ENCODE data around the gene SETD7.
"Not testable (repeated sequence)": the region's sequence is repeated elsewhere in the genome, so short reads cannot be mapped to it uniquely, and the experiment has no call there.

GRCh38 chr4:139464512-139464911, 91.5 kb downstream of the SETD7 start:
- TF ChIP-seq CTCF (conservative IDR thresholded peaks at IDR 0.05; ENCODE audit: low read depth, low read length); EZH2 (IDR thresholded peaks at IDR 0.05; ENCODE audit: low read length, unreplicated experiment); EZH2phosphoT487 (IDR thresholded peaks at IDR 0.05; ENCODE audit: borderline replicate concordance, low read length): not testable (repeated sequence)

Data from PC-3 (cell line).